GM12878 (cell line): ENCODE results near the gene TMEM217. TPM values are rescaled to one million over a fixed set of nuclear protein-coding genes. Genes with fewer than 3 reads are reported as not detected.

Experiments used
- BCL11A ChIP-seq: IDR thresholded peaks from 2 replicates; pipeline ENCODE4 v1.6.1; 2011; ENCODE audit warnings: low read depth, low read length
- BMI1 ChIP-seq: fragments of 450-650 bp; IDR thresholded peaks from 2 replicates; pipeline ENCODE4 v1.6.1; 2016; ENCODE audit warnings: mild to moderate bottlenecking, moderate library complexity, borderline replicate concordance
- CBFB ChIP-seq: IDR thresholded peaks from 2 replicates; pipeline ENCODE4 v1.6.1; 2016; ENCODE audit warnings: antibody characterized with exemption, low read depth
- CREM ChIP-seq: IDR thresholded peaks from 2 replicates; pipeline ENCODE4 v1.6.1; 2014; ENCODE audit warnings: antibody characterized with exemption, low read depth
- E2F4 ChIP-seq: IDR thresholded peaks from 2 replicates; pipeline ENCODE4 v1.6.1; 2012; ENCODE audit warnings: low read depth, low read length, improper control_type of control experiment
- IRF4 ChIP-seq: IDR thresholded peaks from 2 replicates; pipeline ENCODE4 v1.6.1; 2011; ENCODE audit warnings: low read depth, low read length
- KDM1A ChIP-seq: fragments of 200-600 bp; sonication (generic); IDR thresholded peaks from 2 replicates; pipeline ENCODE4 v1.6.1; 2016; ENCODE audit warnings: borderline replicate concordance
- MEF2A ChIP-seq: IDR thresholded peaks from 2 replicates; pipeline ENCODE4 v1.6.1; 2011; ENCODE audit warnings: low read depth, mild to moderate bottlenecking, low read length, moderate library complexity; ENCODE audit not compliant: insufficient read depth
- MEF2B ChIP-seq: fragments of 450-650 bp; IDR thresholded peaks from 2 replicates; pipeline ENCODE4 v1.6.1; 2018; ENCODE audit warnings: mild to moderate bottlenecking, moderate library complexity; ENCODE audit not compliant: partially characterized antibody, poor library complexity, severe bottlenecking
- NBN ChIP-seq: fragments of 450-650 bp; IDR thresholded peaks from 2 replicates; pipeline ENCODE4 v1.6.1; 2016
- RAD21 ChIP-seq: IDR thresholded peaks from 2 replicates; pipeline ENCODE4 v1.6.1; 2011; ENCODE audit warnings: mild to moderate bottlenecking, low read depth, low read length, moderate library complexity; ENCODE audit not compliant: insufficient read depth
- RUNX3 ChIP-seq: IDR thresholded peaks from 2 replicates; pipeline ENCODE4 v1.6.1; 2012; ENCODE audit warnings: low read length, inconsistent platforms
- YY1 ChIP-seq: IDR thresholded peaks from 2 replicates; pipeline ENCODE4 v1.6.1; 2011; ENCODE audit warnings: low read depth, mild to moderate bottlenecking, low read length
- ZSCAN29 ChIP-seq: fragments of 450-650 bp; IDR thresholded peaks from 2 replicates; pipeline ENCODE4 v1.6.1; 2017; ENCODE audit warnings: mild to moderate bottlenecking, moderate library complexity
- polyA plus RNA-seq, 11 experiments: library from polyadenylated mRNA; depleted of rRNA in 4 of 11; unstranded in 6 of 11; stranded (reverse) in 5 of 11; fragments of >200 nt; fragmentation: Nextera tagmentation in 4 of 11; fragmentation: Illumina TruSeq in 1 of 11; extraction: Ambion mirVana in 4 of 11; extraction: Trizol in 1 of 11; gene quantifications; 1 replicate in 1 of 11; 2 replicates in 10 of 11; pipeline versions ENCODE4 v1.2.1 to v1.2.3, GENCODE V29; 2011 to 2016; ENCODE audit warnings: inconsistent platforms in 2 of 11, missing spikeins in 2 of 11, low read depth in 1 of 11
- total RNA-seq, 4 experiments: library from RNA; depleted of rRNA in 3 of 4; stranded (reverse); fragments of >200 nt in 3 of 4; fragmentation: Illumina TruSeq in 1 of 4; extraction: Trizol in 1 of 4; gene quantifications; 2 replicates each; pipeline versions ENCODE4 v1.2.1 to v1.2.3, GENCODE V29; 2013 to 2021
- TF ChIP-seq, protein P1 (sequence below): fragments of 450-650 bp; formaldehyde crosslinking; IDR thresholded peaks from 2 replicates; pipeline ENCODE4 v1.4.0; 2020; ENCODE audit warnings: mild to moderate bottlenecking, moderate library complexity
- TF ChIP-seq, protein P2 (sequence below): IDR thresholded peaks from 2 replicates; pipeline ENCODE4 v1.6.1; 2012; ENCODE audit warnings: improper control_type of control experiment, low read depth, low read length; ENCODE audit not compliant: insufficient replicate concordance

TMEM217 gene
- total and polyA plus RNA-seq, 10 of the 15 experiments (the other 5 are each of a cell fraction or from before 2014, with no cell fraction given): 1.3 to 4.5 (median 2.3) TPM

DNA sequence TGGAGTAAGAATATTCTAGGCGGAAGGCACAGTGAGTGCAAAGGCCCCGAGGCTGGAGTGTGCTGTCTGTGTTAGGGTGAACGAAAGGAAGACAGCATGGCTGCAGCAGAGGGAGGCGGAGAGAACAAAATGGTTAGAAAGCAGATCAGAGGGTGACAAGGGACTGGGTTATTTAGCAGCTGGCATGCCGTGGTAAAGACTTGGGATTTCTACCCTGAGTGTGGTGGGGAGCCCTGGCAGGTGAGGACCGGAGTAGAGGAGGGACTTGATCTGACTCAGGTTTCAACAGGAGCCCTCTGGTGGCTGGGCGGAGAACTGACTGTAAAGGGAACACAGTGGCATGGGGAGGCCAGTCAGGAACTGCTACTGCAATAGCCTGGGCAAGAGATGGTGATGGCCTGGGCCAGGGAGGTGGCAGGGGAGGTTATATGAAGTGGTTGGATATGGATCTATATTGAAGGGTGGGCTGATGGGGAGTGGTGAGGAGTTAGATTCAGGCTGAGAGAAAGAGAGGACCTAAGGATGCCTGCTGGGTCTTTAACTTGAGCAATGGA lies 50.0 kb downstream of the TMEM217 start (continued):
- TF ChIP-seq, protein P1, sequence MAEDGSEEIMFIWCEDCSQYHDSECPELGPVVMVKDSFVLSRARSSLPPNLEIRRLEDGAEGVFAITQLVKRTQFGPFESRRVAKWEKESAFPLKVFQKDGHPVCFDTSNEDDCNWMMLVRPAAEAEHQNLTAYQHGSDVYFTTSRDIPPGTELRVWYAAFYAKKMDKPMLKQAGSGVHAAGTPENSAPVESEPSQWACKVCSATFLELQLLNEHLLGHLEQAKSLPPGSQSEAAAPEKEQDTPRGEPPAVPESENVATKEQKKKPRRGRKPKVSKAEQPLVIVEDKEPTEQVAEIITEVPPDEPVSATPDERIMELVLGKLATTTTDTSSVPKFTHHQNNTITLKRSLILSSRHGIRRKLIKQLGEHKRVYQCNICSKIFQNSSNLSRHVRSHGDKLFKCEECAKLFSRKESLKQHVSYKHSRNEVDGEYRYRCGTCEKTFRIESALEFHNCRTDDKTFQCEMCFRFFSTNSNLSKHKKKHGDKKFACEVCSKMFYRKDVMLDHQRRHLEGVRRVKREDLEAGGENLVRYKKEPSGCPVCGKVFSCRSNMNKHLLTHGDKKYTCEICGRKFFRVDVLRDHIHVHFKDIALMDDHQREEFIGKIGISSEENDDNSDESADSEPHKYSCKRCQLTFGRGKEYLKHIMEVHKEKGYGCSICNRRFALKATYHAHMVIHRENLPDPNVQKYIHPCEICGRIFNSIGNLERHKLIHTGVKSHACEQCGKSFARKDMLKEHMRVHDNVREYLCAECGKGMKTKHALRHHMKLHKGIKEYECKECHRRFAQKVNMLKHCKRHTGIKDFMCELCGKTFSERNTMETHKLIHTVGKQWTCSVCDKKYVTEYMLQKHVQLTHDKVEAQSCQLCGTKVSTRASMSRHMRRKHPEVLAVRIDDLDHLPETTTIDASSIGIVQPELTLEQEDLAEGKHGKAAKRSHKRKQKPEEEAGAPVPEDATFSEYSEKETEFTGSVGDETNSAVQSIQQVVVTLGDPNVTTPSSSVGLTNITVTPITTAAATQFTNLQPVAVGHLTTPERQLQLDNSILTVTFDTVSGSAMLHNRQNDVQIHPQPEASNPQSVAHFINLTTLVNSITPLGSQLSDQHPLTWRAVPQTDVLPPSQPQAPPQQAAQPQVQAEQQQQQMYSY: no peak
- no peak for TF ChIP-seq BCL11A
- TF ChIP-seq, protein P2, sequence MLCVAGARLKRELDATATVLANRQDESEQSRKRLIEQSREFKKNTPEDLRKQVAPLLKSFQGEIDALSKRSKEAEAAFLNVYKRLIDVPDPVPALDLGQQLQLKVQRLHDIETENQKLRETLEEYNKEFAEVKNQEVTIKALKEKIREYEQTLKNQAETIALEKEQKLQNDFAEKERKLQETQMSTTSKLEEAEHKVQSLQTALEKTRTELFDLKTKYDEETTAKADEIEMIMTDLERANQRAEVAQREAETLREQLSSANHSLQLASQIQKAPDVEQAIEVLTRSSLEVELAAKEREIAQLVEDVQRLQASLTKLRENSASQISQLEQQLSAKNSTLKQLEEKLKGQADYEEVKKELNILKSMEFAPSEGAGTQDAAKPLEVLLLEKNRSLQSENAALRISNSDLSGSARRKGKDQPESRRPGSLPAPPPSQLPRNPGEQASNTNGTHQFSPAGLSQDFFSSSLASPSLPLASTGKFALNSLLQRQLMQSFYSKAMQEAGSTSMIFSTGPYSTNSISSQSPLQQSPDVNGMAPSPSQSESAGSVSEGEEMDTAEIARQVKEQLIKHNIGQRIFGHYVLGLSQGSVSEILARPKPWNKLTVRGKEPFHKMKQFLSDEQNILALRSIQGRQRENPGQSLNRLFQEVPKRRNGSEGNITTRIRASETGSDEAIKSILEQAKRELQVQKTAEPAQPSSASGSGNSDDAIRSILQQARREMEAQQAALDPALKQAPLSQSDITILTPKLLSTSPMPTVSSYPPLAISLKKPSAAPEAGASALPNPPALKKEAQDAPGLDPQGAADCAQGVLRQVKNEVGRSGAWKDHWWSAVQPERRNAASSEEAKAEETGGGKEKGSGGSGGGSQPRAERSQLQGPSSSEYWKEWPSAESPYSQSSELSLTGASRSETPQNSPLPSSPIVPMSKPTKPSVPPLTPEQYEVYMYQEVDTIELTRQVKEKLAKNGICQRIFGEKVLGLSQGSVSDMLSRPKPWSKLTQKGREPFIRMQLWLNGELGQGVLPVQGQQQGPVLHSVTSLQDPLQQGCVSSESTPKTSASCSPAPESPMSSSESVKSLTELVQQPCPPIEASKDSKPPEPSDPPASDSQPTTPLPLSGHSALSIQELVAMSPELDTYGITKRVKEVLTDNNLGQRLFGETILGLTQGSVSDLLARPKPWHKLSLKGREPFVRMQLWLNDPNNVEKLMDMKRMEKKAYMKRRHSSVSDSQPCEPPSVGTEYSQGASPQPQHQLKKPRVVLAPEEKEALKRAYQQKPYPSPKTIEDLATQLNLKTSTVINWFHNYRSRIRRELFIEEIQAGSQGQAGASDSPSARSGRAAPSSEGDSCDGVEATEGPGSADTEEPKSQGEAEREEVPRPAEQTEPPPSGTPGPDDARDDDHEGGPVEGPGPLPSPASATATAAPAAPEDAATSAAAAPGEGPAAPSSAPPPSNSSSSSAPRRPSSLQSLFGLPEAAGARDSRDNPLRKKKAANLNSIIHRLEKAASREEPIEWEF: no peak
- no peak for TF ChIP-seq RUNX3
- no peak for TF ChIP-seq BMI1
- no peak for TF ChIP-seq IRF4
- TF ChIP-seq RAD21: peak; percentile 63
- no peak for TF ChIP-seq CREM
- peak; percentile 43; the same call in 1 of the 2 replicates for TF ChIP-seq NBN
- peak; percentile 54; the same call in 1 of the 2 replicates for TF ChIP-seq YY1
- no peak for TF ChIP-seq KDM1A
- TF ChIP-seq MEF2B: no peak
- TF ChIP-seq MEF2A: no peak
- TF ChIP-seq ZSCAN29: no peak
- no peak for TF ChIP-seq CBFB
- no peak for TF ChIP-seq E2F4
- TF ChIP-seq, all 136 proteins: peak for 7
